ENCODE data around the gene RHEB.

- TF ChIP-seq MEIS2 (CRISPR knock-in tag; IDR thresholded peaks at IDR 0.05) (0 out of 2 replicates have a peak, but pooled peaks have one; percentile 20), CTCF (CRISPR knock-in tag; IDR thresholded peaks at IDR 0.05) (no peak), PRPF4 (IDR thresholded peaks at IDR 0.05; ENCODE audit: low read depth, low read length, poor library complexity, severe bottlenecking) (peak; percentile 73), ZNF383 (CRISPR knock-in tag; IDR thresholded peaks at IDR 0.05; ENCODE audit: borderline replicate concordance) (no peak), HNRNPH1 (optimal IDR thresholded peaks at IDR 0.05; ENCODE audit: low read depth, low read length) (no peak), TAF1 (CRISPR knock-in tag; IDR thresholded peaks at IDR 0.05) (peak; percentile 41; the same call in 1 of the 2 replicates), ZSCAN20 (CRISPR knock-in tag; IDR thresholded peaks at IDR 0.05; ENCODE audit: borderline replicate concordance) (no peak), REPIN1 (CRISPR knock-in tag; IDR thresholded peaks at IDR 0.05; ENCODE audit: borderline replicate concordance, low read depth) (no peak; the same call in 1 of the 2 replicates)
These were observed at the start of gene RHEB for GRCh38 chr7:151519765-151520418.

Measured in HepG2 (cell line).